ENCODE results near the gene FBLN2.
"Not testable (repeated sequence)": the region's sequence is repeated elsewhere in the genome, so short reads cannot be mapped to it uniquely, and the experiment has no call there.

Gene FBLN2

GRCh38 chr3:13548696-13549622 is at the start of gene FBLN2:
FBLN2 (plus strand) TSS chr3:13549125; CDS start chr3:13570356, 21,231 bp downstream.
- H3K27ac ChIP-seq, result peak within 1 kb of the TSS; percentile 70; the same call in 1 of the 2 replicates
- TF ChIP-seq CTCF (conservative IDR thresholded peaks at IDR 0.05), result no peak

DNA sequence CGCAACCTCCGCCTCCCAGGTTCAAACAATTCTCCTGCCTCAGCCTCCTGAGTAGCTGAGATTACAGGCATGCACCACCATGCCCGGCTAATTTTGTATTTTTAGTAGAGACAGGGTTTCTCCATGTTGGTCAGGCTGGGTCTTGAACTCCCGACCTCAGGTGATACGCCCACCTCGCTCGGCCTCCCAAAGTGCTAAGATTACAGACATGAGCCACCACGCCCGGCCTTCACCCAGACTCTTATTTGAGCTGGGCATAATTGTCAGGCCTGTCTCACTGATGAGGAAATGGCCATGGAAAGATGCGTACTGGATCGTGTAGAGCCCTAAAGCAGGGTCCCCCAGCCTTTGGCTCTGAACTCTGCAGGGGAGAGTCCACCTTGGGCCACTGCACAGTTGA is 49.7 kb upstream of the FBLN2 start:
- not testable (repeated sequence) for H3K27ac ChIP-seq

DNA sequence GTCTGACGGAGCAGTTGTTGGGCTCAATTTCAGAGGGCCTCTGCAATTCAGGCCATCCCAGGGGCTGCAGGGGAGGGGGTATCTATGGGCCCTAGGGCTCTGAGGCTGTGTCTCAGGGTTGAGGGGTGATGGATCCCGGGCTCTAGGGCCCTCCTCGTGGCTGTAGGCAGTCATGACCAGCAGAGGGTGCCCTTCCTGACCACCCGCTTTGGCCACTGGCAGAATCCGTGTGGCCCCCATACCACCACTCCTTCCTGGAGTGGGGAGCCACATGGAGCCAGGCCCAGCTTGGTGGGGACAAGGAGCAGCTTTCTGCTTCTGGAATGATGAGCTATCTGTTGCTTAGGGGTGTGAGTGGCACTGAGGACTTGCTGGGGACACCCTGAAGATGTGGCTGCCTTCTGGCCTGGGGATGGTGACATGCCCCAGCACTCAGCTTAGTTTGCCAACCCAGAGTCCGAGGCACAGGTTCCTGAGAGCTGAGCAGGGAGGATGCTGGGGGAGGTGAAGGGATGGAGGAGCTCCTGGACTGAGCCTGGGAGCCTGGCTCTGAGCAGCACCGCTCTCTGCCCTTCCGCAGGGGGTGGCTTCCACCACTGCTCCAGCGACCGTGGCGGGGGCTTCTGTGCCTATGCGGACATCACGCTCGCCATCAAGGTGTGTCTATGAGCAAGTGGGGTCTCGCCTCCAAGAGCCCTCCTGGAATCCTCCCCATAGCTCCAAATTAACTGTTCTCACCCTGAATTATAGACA is 48.6 kb upstream of the FBLN2 start:
- H3K27ac ChIP-seq, result no peak overlapping the region

GRCh38 chr3:13501056-13501455 is 47.9 kb upstream of the FBLN2 start:
- no peak overlapping the region for H3K27ac ChIP-seq
- TF ChIP-seq CTCF (conservative IDR thresholded peaks at IDR 0.05), result no peak

More for the DNA sequence above, 48.6 kb upstream of the FBLN2 start:
- TF ChIP-seq CTCF (conservative IDR thresholded peaks at IDR 0.05), result peak; percentile 77

GRCh38 chr3:13501521-13501920 is 47.4 kb upstream of the FBLN2 start:
- H3K27ac ChIP-seq, result no peak overlapping the region

GRCh38 chr3:13501958-13502790 is 46.8 kb upstream of the FBLN2 start:
- TF ChIP-seq CTCF (conservative IDR thresholded peaks at IDR 0.05), result no peak
- H3K27ac ChIP-seq, result no peak overlapping the region

More at GRCh38 chr3:13501521-13501920, 47.4 kb upstream of the FBLN2 start:
- no peak for TF ChIP-seq CTCF (conservative IDR thresholded peaks at IDR 0.05)

GRCh38 chr3:13502791-13503060 is 46.2 kb upstream of the FBLN2 start:
- TF ChIP-seq CTCF (conservative IDR thresholded peaks at IDR 0.05), result no peak
- no peak overlapping the region for H3K27ac ChIP-seq

All from VCaP (cell line).